ENCODE data around the gene UCHL1. TPM values are rescaled to one million over a fixed set of nuclear protein-coding genes. Genes with fewer than 3 reads are reported as not detected.
"Not testable (repeated sequence)": the region's sequence is repeated elsewhere in the genome, so short reads cannot be mapped to it uniquely, and the experiment has no call there.

The UCHL1 gene
- total RNA-seq, 1 donor from 2014 or later: 807 TPM

DNA sequence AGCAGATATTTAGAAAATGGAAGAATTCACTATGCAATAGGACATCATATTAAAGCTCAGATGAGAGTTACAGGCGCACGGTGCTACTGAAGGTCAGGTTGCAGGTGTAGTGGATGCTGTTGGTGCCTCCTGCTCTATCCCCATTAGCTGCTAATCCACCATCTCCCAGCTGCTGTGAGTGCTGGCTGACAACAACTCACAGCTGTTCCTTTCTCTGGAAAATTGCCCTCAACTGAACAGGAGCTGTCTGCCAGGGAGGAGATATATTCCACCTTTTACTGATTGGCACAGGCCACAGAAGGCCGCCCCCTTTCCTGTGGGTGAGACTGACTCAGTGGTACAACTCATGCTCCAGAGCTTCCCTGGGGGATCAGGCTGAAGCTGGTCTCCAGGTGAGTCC lies 48.7 kb downstream of the UCHL1 start:
- H3K27ac Mint-ChIP-seq (ENCODE audit: unreplicated experiment): no peak overlapping the region
- peaks cover 19% of the 10 kb centered on the region for H3K27me3 Mint-ChIP-seq (ENCODE audit: low read depth)
- H3K36me3 Mint-ChIP-seq (ENCODE audit: low read depth): no peaks in the 10 kb centered on the region
- no peaks in the 10 kb centered on the region for H3K4me1 Mint-ChIP-seq (ENCODE audit: low read depth)
- H3K9me3 Mint-ChIP-seq (ENCODE audit: low read depth): no peaks in the 10 kb centered on the region
- TF ChIP-seq, protein P1, sequence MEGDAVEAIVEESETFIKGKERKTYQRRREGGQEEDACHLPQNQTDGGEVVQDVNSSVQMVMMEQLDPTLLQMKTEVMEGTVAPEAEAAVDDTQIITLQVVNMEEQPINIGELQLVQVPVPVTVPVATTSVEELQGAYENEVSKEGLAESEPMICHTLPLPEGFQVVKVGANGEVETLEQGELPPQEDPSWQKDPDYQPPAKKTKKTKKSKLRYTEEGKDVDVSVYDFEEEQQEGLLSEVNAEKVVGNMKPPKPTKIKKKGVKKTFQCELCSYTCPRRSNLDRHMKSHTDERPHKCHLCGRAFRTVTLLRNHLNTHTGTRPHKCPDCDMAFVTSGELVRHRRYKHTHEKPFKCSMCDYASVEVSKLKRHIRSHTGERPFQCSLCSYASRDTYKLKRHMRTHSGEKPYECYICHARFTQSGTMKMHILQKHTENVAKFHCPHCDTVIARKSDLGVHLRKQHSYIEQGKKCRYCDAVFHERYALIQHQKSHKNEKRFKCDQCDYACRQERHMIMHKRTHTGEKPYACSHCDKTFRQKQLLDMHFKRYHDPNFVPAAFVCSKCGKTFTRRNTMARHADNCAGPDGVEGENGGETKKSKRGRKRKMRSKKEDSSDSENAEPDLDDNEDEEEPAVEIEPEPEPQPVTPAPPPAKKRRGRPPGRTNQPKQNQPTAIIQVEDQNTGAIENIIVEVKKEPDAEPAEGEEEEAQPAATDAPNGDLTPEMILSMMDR (IDR thresholded peaks at IDR 0.05): no peak
- no peak overlapping the region for H3K4me3 Mint-ChIP-seq (ENCODE audit: unreplicated experiment)
- DNase-seq (ENCODE audit: low spot score): no peak

DNA sequence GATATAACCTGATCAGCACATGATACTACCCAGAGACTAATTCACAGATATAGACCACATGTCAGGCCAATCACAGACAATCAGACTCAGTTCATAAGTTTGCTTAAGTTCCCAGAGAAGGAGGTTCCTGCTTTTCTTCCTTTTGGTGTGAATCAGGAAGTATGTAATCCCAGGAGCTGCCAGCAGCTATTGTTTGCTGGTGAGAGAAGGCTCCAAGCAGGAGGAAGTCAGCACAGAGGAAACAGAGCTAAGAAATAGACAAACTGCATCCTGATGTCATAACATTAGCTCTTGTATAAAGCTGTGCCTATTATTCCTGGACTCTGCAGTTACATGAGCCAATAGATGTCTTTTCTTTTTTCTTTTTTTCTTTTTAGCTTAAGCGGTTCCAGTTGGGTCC lies 50.9 kb downstream of the UCHL1 start:
- H3K4me1 Mint-ChIP-seq (ENCODE audit: low read depth): no peaks in the 10 kb centered on the region
- H3K27me3 Mint-ChIP-seq (ENCODE audit: low read depth): peaks cover 18% of the 10 kb centered on the region

DNA sequence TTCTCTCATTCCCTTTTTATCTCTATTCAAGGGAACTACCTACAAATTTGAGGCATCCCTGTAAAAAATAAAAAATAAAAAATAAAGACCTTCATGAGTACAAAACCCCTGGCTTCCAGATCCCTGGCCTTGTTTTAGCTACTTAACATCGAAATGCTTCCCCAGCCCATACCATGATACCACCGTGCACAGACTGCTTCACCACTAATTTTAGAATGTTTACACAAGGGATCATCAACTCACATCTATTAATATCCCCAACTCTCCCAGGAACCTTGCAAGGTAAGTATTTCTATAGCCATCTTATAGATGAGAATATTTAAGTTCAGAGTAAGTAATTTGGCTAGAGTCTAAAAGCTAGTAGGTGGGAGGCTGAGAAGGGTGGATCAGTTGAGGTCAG lies 51.7 kb downstream of the UCHL1 start:
- Mint-ChIP-seq H3K4me1 (ENCODE audit: low read depth) (no peaks in the 10 kb centered on the region), H3K27ac (ENCODE audit: unreplicated experiment) (no peak overlapping the region)

More for the DNA sequence above, 50.9 kb downstream of the UCHL1 start:
- no peak for DNase-seq (ENCODE audit: low spot score)
- TF ChIP-seq, protein P1 (IDR thresholded peaks at IDR 0.05): no peak
- H3K9me3 Mint-ChIP-seq (ENCODE audit: low read depth): no peaks in the 10 kb centered on the region
- H3K36me3 Mint-ChIP-seq (ENCODE audit: low read depth): no peaks in the 10 kb centered on the region
- H3K27ac Mint-ChIP-seq (ENCODE audit: unreplicated experiment): no peak overlapping the region
- no peak overlapping the region for H3K4me3 Mint-ChIP-seq (ENCODE audit: unreplicated experiment)

DNA sequence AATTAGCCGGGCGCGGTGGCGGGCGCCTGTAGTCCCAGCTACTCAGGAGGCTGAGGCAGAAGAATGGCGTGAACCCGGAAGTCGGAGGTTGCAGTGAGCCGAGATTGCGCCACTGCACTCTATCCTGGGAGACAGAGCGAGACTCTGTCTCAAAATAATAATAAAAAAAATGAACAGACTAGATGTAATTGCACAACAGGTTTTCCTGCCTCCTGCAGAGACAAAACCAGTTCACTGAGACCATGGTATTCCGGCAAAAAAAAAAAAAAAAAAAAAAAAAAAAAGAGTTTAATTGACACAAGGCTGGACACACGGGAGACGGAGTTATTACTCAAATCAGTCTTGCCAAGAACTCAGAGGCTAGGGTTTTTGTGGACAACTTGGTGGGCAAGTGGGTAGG lies 58.7 kb downstream of the UCHL1 start:
- H3K4me1 Mint-ChIP-seq (ENCODE audit: low read depth); H3K9me3 Mint-ChIP-seq (ENCODE audit: low read depth); H3K36me3 Mint-ChIP-seq (ENCODE audit: low read depth); H3K4me3 Mint-ChIP-seq (ENCODE audit: unreplicated experiment); H3K27ac Mint-ChIP-seq (ENCODE audit: unreplicated experiment); DNase-seq (ENCODE audit: low spot score): not testable (repeated sequence)
- H3K27me3 Mint-ChIP-seq (ENCODE audit: low read depth): peaks cover 30% of the 10 kb centered on the region

More for the DNA sequence above, 51.7 kb downstream of the UCHL1 start:
- Mint-ChIP-seq H3K9me3 (ENCODE audit: low read depth) (no peaks in the 10 kb centered on the region), H3K36me3 (ENCODE audit: low read depth) (no peaks in the 10 kb centered on the region), H3K27me3 (ENCODE audit: low read depth) (peaks cover 18% of the 10 kb centered on the region), H3K4me3 (ENCODE audit: unreplicated experiment) (no peak overlapping the region)
- TF ChIP-seq, protein P1 (IDR thresholded peaks at IDR 0.05): no peak
- no peak for DNase-seq (ENCODE audit: low spot score)

DNA sequence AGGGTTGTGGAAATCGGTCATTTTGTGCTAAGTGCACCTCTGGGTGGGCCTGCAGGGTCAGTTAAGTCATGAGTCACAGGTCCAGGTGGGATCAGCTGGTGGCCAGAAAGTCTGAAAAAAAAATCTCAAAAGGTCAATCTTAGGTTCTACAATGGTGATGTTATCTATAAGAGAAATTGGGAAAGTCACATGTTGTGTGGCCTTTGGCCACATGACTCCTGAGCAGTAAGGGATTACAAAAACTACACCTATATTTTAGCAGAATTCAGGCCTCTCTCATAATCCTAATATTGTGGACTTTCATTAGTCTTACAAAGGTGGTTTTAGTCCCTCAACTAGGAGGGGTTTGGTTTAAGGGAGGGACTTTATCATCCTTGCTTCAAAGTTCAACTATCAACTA lies 59.1 kb downstream of the UCHL1 start:
- no peak overlapping the region for H3K27ac Mint-ChIP-seq (ENCODE audit: unreplicated experiment)
- no peaks in the 10 kb centered on the region for H3K9me3 Mint-ChIP-seq (ENCODE audit: low read depth)
- no peaks in the 10 kb centered on the region for H3K4me1 Mint-ChIP-seq (ENCODE audit: low read depth)
- no peaks in the 10 kb centered on the region for H3K36me3 Mint-ChIP-seq (ENCODE audit: low read depth)
- DNase-seq (ENCODE audit: low spot score): no peak
- no peak overlapping the region for H3K4me3 Mint-ChIP-seq (ENCODE audit: unreplicated experiment)
- TF ChIP-seq, protein P1 (IDR thresholded peaks at IDR 0.05): no peak
- H3K27me3 Mint-ChIP-seq (ENCODE audit: low read depth): peaks cover 26% of the 10 kb centered on the region

Other genes starting within 250 kb of the UCHL1 start
- 111 to 192 TPM (median 119 TPM) in 3 replicates for gene APBB2, start 42.4 kb upstream of the UCHL1 start, total RNA-seq